ENCODE measurements around the gene P2RY14.
"Not testable (repeated sequence)": the region's sequence is repeated elsewhere in the genome, so short reads cannot be mapped to it uniquely, and the experiment has no call there.

DNA sequence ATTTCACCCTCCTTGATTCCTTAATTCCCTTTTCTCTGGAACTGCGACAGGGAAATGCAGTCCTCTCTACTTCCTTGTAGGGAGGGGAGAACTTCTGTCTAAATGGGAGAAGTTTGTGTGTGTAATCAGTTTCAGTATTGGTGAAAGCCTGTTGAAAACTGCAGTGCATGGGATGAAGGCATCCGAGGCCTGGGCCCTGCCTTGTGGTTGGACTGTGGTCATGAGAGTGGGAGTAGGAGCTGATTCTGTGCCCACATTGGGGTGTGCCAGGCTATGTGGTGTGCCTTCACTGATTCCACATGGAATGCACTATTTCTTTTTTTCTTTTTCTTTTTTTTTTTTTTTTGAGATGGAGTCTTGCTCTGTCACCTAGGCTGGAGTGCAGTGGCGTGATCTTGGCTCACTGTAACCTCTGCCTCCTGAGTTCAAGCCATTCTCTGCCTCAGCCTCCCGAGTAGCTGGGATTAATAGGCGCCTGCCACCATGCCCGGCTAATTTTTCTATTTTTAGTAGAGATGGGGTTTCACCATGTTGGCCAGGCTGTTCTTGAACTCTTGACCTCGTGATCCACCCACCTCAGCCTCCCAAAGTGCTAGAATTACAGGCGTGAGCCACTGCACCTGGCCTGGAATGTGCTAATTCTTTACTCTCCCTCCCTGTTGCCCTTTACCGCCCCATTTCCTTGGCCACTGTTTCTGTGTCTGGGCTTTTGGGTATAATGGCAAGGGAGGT lies 108.2 kb downstream of the P2RY14 start:
- TF ChIP-seq POLR2A, EP300 (IDR thresholded peaks at IDR 0.05): not testable (repeated sequence)

All from stomach (tissue), 4 donors.